ENCODE measurements around the gene PUM1.
"Not testable (repeated sequence)": the region's sequence is repeated elsewhere in the genome, so short reads cannot be mapped to it uniquely, and the experiment has no call there.

DNA sequence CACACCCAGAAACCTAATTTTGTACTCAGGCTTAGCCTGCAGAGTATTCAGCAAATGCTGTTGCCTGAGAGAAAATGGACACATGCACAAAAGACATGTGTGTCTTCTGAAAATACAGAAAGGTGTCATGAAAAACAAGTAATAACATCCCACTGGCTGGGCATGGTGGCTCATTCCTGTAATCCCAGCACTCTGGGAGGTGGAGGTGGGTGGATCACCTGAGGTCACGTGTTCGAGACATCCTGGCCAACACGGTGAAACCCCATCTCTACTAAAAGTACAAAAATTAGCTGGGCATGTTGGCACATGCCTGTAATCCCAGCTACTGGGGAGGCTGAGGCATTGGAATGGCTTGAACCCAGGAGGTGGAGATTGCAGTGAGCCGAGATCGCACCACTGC is 18.0 kb downstream of the PUM1 start:
- not testable (repeated sequence) for TF ChIP-seq CTCF, POLR2A (IDR thresholded peaks at IDR 0.05)

Data from adrenal gland (tissue), 5 donors.